Dermis blood vessel endothelial cell (primary cell): ENCODE measurements around the gene TMEM238. TPM values are rescaled to one million over a fixed set of nuclear protein-coding genes. Genes with fewer than 3 reads are reported as not detected.

ENCODE experiments used
- DNase-seq: peaks from one replicate; pipeline ENCODE4 v3.0.0; 2010
- total RNA-seq: library from RNA; depleted of rRNA; stranded (reverse); fragments of >200 nt; gene quantifications from 2 replicates; pipeline ENCODE4 v1.2.3, GENCODE V29; 2014

Gene TMEM238
- total RNA-seq, 1 donor from 2014 or later: 0.34 TPM

GRCh38 chr19:55400281-55401087 lies 16.4 kb upstream of the TMEM238 start:
- DNase-seq: no peak

GRCh38 chr19:55398200-55398925 lies 14.3 kb upstream of the TMEM238 start:
- DNase-seq: no peak

GRCh38 chr19:55392820-55393761 lies 9.0 kb upstream of the TMEM238 start:
- DNase-seq: no peak

- DNase-seq: no peak
These were observed 7.9 kb upstream of the TMEM238 start for GRCh38 chr19:55391702-55392615.

GRCh38 chr19:55391191-55391670 lies 7.1 kb upstream of the TMEM238 start:
- DNase-seq: no peak

GRCh38 chr19:55390461-55390880 lies 6.4 kb upstream of the TMEM238 start:
- DNase-seq: no peak

- DNase-seq: no peak
These were observed 5.6 kb upstream of the TMEM238 start for GRCh38 chr19:55389386-55390317.

GRCh38 chr19:55387736-55388497 lies 3.8 kb upstream of the TMEM238 start:
- DNase-seq: no peak

GRCh38 chr19:55386493-55386971 lies 2.4 kb upstream of the TMEM238 start:
- DNase-seq: no peak

GRCh38 chr19:55385724-55386492 lies 1.8 kb upstream of the TMEM238 start, which contains the start of gene RPL28:
Gene RPL28, plus strand, starts transcription at chr19:55385932. Its CDS starts 426 bp downstream, at chr19:55386358.
- peak; percentile 99 for DNase-seq

- peak; percentile 95 for DNase-seq
These were observed 1.0 kb upstream of the TMEM238 start for GRCh38 chr19:55384920-55385723.

GRCh38 chr19:55383279-55384130 lies 587 bp downstream of the TMEM238 start:
- DNase-seq: peak; percentile 83

GRCh38 chr19:55382522-55383054 lies 1.5 kb downstream of the TMEM238 start:
- no peak for DNase-seq

- DNase-seq: no peak
These were observed 2.1 kb downstream of the TMEM238 start for GRCh38 chr19:55382013-55382412.

GRCh38 chr19:55379174-55379573 lies 4.9 kb downstream of the TMEM238 start:
- no peak for DNase-seq
